CD4-positive, alpha-beta T cell (primary cell): ENCODE measurements around the gene SPATS2L. TPM values are rescaled to one million over a fixed set of nuclear protein-coding genes. Genes with fewer than 3 reads are reported as not detected.

Experiments used
- ATAC-seq: fragments of 200-7000 bp; cut with Tn5 transposase; one replicate; pipeline ENCODE4 v1.10.0; 2022; ENCODE audit warnings: mild to moderate bottlenecking; ENCODE audit not compliant: poor library complexity
- CTCF ChIA-PET: fragments of 350-600 bp; sonication (Branson Sonifier 250); formaldehyde crosslinking; loops from one replicate; lab custom pipeline; 2021; ENCODE audit warnings: antibody characterized with exemption, inconsistent platforms; lab: Charles Lee
- POLR2A ChIA-PET: fragments of 350-600 bp; sonication (Branson Sonifier 250); formaldehyde crosslinking; loops from one replicate; lab custom pipeline; 2021; ENCODE audit warnings: antibody characterized with exemption, inconsistent platforms; lab: Charles Lee
- DNase-seq, 14 experiments: peaks; one replicate each; pipeline ENCODE4 v3.0.0-alpha.2; 2013 to 2020; ENCODE audit warnings: mixed read lengths in 2 of 14
- H3K27ac ChIP-seq, 2 donors: one replicate each; pipeline versions ENCODE4 v1.5.1 to v1.7.0; 2013; ENCODE audit warnings: low read length in 2 of 2, low read depth in 1 of 2, mild to moderate bottlenecking in 1 of 2
- H3K27me3 ChIP-seq, 2 experiments: 1 replicate in 1 of 2; 2 replicates in 1 of 2; pipeline versions ENCODE4 v1.6.1 to v1.7.0; 2013; ENCODE audit warnings: low read length in 2 of 2, control low read depth in 1 of 2, mild to moderate bottlenecking in 1 of 2, moderate library complexity in 1 of 2; ENCODE audit not compliant: insufficient read depth in 2 of 2, control insufficient read depth in 1 of 2
- H3K36me3 ChIP-seq: one replicate; pipeline ENCODE4 v1.6.1; 2013; ENCODE audit warnings: low read length, control low read depth; ENCODE audit not compliant: insufficient read depth
- H3K4me1 ChIP-seq: one replicate; pipeline ENCODE4 v1.6.1; 2013; ENCODE audit warnings: low read length, control low read depth; ENCODE audit not compliant: insufficient read depth
- H3K4me3 ChIP-seq: one replicate; pipeline ENCODE4 v1.5.1; 2013; ENCODE audit warnings: mild to moderate bottlenecking, low read length, moderate library complexity
- H3K9me3 ChIP-seq, 2 experiments: 1 replicate in 1 of 2; 2 replicates in 1 of 2; pipeline versions ENCODE4 v1.6.1 to v1.7.0; 2013; ENCODE audit warnings: low read length in 2 of 2, mild to moderate bottlenecking in 2 of 2, control low read depth in 1 of 2, moderate library complexity in 1 of 2; ENCODE audit not compliant: control insufficient read depth in 1 of 2, insufficient read depth in 1 of 2
- H3K27ac Mint-ChIP-seq: one replicate; pipeline ENCODE4 v1.8.0; 2020; ENCODE audit warnings: mixed read lengths
- H3K27me3 Mint-ChIP-seq: one replicate; pipeline ENCODE4 v1.8.0; 2021; ENCODE audit warnings: mixed read lengths
- H3K36me3 Mint-ChIP-seq: one replicate; pipeline ENCODE4 v1.8.0; 2021; ENCODE audit warnings: low read depth, mixed read lengths
- H3K4me1 Mint-ChIP-seq: one replicate; pipeline ENCODE4 v1.8.0; 2021; ENCODE audit warnings: low read depth, mixed read lengths
- H3K4me3 Mint-ChIP-seq: one replicate; pipeline ENCODE4 v1.8.0; 2020; ENCODE audit warnings: mild to moderate bottlenecking, mixed read lengths
- H3K9me3 Mint-ChIP-seq: one replicate; pipeline ENCODE4 v1.8.0; 2020; ENCODE audit warnings: mixed read lengths
- CTCF ChIP-seq: fragments of 200-600 bp; IDR thresholded peaks from one replicate; pipeline ENCODE4 v1.8.0; 2022; ENCODE audit warnings: antibody characterized with exemption, mild to moderate bottlenecking
- intact Hi-C, 2 experiments: fragments of 100-400 bp; cut with DNase I in 1 of 2; cut with micrococcal nuclease in 1 of 2; formaldehyde crosslinking; loops; one replicate each; pipeline versions ENCODE4 v1.15.1 to v1.9.0; 2023 to 2025; cut with DNase I, micrococcal nuclease
- total RNA-seq, 174 experiments: library from RNA in 2 of 174; stranded (reverse) in 2 of 174; gene quantifications; one replicate each; pipeline ENCODE4 v1.2.3 and lab custom pipeline; 2021 to 2026

SPATS2L gene
- total RNA-seq, 2 experiments from 2014 or later: 4.0 to 4.4 TPM

- CTCF ChIA-PET: interaction anchor here (0.5 kb wide), 1 partner anchor 12 kb away, joined by 3 read pairs; no protein-coding TSS in a partner anchor
- TF ChIP-seq CTCF: no peak
- Mint-ChIP-seq H3K36me3 (no peaks in the 10 kb centered on the region), H3K4me1 (no peaks in the 10 kb centered on the region), H3K4me3 (no peak overlapping the region), H3K9me3 (no peaks in the 10 kb centered on the region), H3K27me3 (no peaks in the 10 kb centered on the region), H3K27ac (no peak overlapping the region)
- H3K27me3 ChIP-seq: no peaks in the 10 kb centered on the region
- intact Hi-C loops: no loop called here
- no peaks in the 10 kb centered on the region for H3K4me1 ChIP-seq
- no peak for DNase-seq
- no peak for ATAC-seq
- H3K9me3 ChIP-seq: no peaks in the 10 kb centered on the region
- no peak overlapping the region for H3K27ac ChIP-seq
- no peaks in the 10 kb centered on the region for H3K36me3 ChIP-seq
- no peak overlapping the region for H3K4me3 ChIP-seq
- POLR2A ChIA-PET: no interaction called here
Measured at GRCh38 chr2:200431996-200432705, 125.7 kb downstream of the SPATS2L start.

- Histone ChIP-seq H3K4me1 (no peaks in the 10 kb centered on the region), H3K4me3 (no peak overlapping the region), H3K27ac (no peak overlapping the region), H3K9me3 (no peaks in the 10 kb centered on the region), H3K36me3 (no peaks in the 10 kb centered on the region), H3K27me3 (no peaks in the 10 kb centered on the region)
- Mint-ChIP-seq H3K27ac (no peak overlapping the region), H3K27me3 (no peaks in the 10 kb centered on the region), H3K9me3 (no peaks in the 10 kb centered on the region), H3K4me3 (no peak overlapping the region), H3K36me3 (no peaks in the 10 kb centered on the region), H3K4me1 (no peaks in the 10 kb centered on the region)
- ChIA-PET CTCF (no interaction called here), POLR2A (no interaction called here)
- intact Hi-C loops: no loop called here
- no peak for TF ChIP-seq CTCF
- no peak for ATAC-seq
- no peak for DNase-seq
Measured at GRCh38 chr2:200435379-200435778, 128.9 kb downstream of the SPATS2L start.

GRCh38 chr2:200438251-200438650 lies 131.8 kb downstream of the SPATS2L start:
- Mint-ChIP-seq H3K27ac (no peak overlapping the region), H3K36me3 (no peaks in the 10 kb centered on the region), H3K4me3 (no peak overlapping the region), H3K27me3 (no peaks in the 10 kb centered on the region), H3K9me3 (no peaks in the 10 kb centered on the region), H3K4me1 (no peaks in the 10 kb centered on the region)
- no peaks in the 10 kb centered on the region for H3K4me1 ChIP-seq
- no peaks in the 10 kb centered on the region for H3K36me3 ChIP-seq
- H3K27me3 ChIP-seq: no peaks in the 10 kb centered on the region
- no peak for DNase-seq
- H3K9me3 ChIP-seq: no peaks in the 10 kb centered on the region
- no peak overlapping the region for H3K4me3 ChIP-seq
- H3K27ac ChIP-seq: no peak overlapping the region
- ChIA-PET CTCF (no interaction called here), POLR2A (no interaction called here)
- ATAC-seq: no peak
- intact Hi-C loops: no loop called here
- TF ChIP-seq CTCF: no peak
